ENCODE data around the gene APBB1IP.

DNA sequence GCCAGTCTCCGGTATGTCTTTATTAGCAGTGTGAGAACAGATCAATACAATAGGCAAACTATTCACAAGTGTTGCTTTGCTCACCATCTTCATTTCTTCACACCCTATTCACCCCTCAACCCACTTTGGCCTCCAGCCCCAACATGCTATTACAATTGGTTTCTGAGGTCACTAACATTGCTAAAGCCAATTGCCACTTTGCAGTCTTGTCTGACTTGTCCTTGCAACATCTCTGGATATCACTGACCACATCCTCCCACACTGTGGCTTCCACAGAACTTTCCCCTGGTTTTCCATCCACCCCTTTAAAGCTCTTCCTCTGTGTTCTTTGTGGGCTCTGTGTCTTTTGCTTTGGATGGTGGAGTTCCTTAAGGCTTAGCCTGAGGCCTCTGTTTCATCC is 5.2 kb upstream of the APBB1IP start:
- TF ChIP-seq, protein P1, sequence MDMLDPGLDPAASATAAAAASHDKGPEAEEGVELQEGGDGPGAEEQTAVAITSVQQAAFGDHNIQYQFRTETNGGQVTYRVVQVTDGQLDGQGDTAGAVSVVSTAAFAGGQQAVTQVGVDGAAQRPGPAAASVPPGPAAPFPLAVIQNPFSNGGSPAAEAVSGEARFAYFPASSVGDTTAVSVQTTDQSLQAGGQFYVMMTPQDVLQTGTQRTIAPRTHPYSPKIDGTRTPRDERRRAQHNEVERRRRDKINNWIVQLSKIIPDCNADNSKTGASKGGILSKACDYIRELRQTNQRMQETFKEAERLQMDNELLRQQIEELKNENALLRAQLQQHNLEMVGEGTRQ (CRISPR knock-in tag; IDR thresholded peaks at IDR 0.05), result no peak
- TF ChIP-seq, protein P2, sequence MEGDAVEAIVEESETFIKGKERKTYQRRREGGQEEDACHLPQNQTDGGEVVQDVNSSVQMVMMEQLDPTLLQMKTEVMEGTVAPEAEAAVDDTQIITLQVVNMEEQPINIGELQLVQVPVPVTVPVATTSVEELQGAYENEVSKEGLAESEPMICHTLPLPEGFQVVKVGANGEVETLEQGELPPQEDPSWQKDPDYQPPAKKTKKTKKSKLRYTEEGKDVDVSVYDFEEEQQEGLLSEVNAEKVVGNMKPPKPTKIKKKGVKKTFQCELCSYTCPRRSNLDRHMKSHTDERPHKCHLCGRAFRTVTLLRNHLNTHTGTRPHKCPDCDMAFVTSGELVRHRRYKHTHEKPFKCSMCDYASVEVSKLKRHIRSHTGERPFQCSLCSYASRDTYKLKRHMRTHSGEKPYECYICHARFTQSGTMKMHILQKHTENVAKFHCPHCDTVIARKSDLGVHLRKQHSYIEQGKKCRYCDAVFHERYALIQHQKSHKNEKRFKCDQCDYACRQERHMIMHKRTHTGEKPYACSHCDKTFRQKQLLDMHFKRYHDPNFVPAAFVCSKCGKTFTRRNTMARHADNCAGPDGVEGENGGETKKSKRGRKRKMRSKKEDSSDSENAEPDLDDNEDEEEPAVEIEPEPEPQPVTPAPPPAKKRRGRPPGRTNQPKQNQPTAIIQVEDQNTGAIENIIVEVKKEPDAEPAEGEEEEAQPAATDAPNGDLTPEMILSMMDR (IDR thresholded peaks at IDR 0.05), result no peak
- TF ChIP-seq NR3C1 (CRISPR knock-in tag; conservative IDR thresholded peaks at IDR 0.05; ENCODE audit: low read depth) (no peak), KAT7 (CRISPR knock-in tag; IDR thresholded peaks at IDR 0.05; ENCODE audit: borderline replicate concordance) (no peak), TCF7 (CRISPR knock-in tag; IDR thresholded peaks at IDR 0.05; ENCODE audit: low read depth) (no peak), CBFB (CRISPR knock-in tag; IDR thresholded peaks at IDR 0.05; ENCODE audit: low read depth) (no peak), JUN (CRISPR knock-in tag; IDR thresholded peaks at IDR 0.05) (no peak), NFYB (CRISPR knock-in tag; conservative IDR thresholded peaks at IDR 0.05; ENCODE audit: low read depth) (no peak)
- TF ChIP-seq, protein P3, sequence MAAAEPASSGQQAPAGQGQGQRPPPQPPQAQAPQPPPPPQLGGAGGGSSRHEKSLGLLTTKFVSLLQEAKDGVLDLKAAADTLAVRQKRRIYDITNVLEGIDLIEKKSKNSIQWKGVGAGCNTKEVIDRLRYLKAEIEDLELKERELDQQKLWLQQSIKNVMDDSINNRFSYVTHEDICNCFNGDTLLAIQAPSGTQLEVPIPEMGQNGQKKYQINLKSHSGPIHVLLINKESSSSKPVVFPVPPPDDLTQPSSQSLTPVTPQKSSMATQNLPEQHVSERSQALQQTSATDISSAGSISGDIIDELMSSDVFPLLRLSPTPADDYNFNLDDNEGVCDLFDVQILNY (CRISPR knock-in tag; IDR thresholded peaks at IDR 0.05), result no peak
- TF ChIP-seq, protein P4, sequence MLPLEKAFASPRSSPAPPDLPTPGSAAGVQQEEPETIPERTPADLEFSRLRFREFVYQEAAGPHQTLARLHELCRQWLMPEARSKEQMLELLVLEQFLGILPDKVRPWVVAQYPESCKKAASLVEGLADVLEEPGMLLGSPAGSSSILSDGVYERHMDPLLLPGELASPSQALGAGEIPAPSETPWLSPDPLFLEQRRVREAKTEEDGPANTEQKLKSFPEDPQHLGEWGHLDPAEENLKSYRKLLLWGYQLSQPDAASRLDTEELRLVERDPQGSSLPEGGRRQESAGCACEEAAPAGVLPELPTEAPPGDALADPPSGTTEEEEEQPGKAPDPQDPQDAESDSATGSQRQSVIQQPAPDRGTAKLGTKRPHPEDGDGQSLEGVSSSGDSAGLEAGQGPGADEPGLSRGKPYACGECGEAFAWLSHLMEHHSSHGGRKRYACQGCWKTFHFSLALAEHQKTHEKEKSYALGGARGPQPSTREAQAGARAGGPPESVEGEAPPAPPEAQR (CRISPR knock-in tag; IDR thresholded peaks at IDR 0.05), result no peak
